GM06990 (cell line): ENCODE results near the gene PGC.

Experiments
- DNase-seq: peaks from one replicate; pipeline ENCODE4 v3.0.0-alpha.2; 2011; ENCODE audit not compliant: insufficient read length; ENCODE audit errors: extremely low read depth
- H3K27me3 ChIP-seq: replicated peaks from 2 replicates; pipeline ENCODE4 v1.6.0; 2011; ENCODE audit warnings: low read length; ENCODE audit not compliant: control insufficient read depth, insufficient read depth
- H3K36me3 ChIP-seq: 2 replicates; pipeline ENCODE4 v1.5.1; 2011; ENCODE audit warnings: low read length; ENCODE audit not compliant: control insufficient read depth, insufficient read depth
- H3K4me3 ChIP-seq: replicated peaks from 2 replicates; pipeline ENCODE4 v1.5.1; 2011; ENCODE audit warnings: low read depth, mild to moderate bottlenecking, control low read depth, low read length
- TF ChIP-seq, protein P1 (sequence below): IDR thresholded peaks from 2 replicates; pipeline ENCODE4 v1.5.1; 2011; ENCODE audit warnings: low read length, control low read depth, mild to moderate bottlenecking, inconsistent platforms; ENCODE audit not compliant: insufficient read depth, poor library complexity, severe bottlenecking

PGC gene

DNA sequence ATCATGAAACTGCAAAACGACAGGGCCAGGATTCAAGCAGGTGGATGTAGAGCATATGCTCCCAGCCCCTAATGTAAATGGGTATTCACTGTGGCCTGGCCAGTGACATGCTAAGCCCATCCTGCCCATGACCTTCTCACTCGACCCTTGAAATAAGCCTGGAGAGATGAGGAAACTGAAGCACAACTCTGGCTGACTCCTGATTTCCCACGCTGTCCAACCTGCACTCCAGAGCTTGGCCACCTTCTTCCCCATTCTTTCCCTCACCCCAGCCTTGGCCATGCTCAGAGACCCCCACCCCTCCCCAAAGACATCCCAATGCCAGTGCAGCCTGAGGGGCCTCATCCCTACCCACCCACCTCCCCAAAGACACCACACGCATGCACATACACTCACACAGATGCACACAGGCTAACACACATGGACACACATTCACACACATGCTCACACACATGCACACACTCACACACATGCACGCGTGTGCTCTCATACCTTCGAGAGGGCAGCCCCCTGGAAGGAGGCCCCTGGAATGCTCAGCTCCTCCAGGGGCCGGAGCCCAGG is 24.1 kb downstream of the PGC start:
- Histone ChIP-seq H3K4me3 (peak overlapping the region; percentile 76), H3K36me3 (peaks cover 2% of the 10 kb centered on the region; the same call in 1 of the 2 replicates), H3K27me3 (no peaks in the 10 kb centered on the region)
- no peak for DNase-seq
- TF ChIP-seq, protein P1, sequence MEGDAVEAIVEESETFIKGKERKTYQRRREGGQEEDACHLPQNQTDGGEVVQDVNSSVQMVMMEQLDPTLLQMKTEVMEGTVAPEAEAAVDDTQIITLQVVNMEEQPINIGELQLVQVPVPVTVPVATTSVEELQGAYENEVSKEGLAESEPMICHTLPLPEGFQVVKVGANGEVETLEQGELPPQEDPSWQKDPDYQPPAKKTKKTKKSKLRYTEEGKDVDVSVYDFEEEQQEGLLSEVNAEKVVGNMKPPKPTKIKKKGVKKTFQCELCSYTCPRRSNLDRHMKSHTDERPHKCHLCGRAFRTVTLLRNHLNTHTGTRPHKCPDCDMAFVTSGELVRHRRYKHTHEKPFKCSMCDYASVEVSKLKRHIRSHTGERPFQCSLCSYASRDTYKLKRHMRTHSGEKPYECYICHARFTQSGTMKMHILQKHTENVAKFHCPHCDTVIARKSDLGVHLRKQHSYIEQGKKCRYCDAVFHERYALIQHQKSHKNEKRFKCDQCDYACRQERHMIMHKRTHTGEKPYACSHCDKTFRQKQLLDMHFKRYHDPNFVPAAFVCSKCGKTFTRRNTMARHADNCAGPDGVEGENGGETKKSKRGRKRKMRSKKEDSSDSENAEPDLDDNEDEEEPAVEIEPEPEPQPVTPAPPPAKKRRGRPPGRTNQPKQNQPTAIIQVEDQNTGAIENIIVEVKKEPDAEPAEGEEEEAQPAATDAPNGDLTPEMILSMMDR: no peak

GRCh38 chr6:41721414-41721813 is 25.8 kb downstream of the PGC start:
- TF ChIP-seq, protein P1: no peak
- no peaks in the 10 kb centered on the region for H3K27me3 ChIP-seq
- no peak for DNase-seq
- H3K36me3 ChIP-seq: no peaks in the 10 kb centered on the region
- H3K4me3 ChIP-seq: peak overlapping the region; percentile 46

- H3K36me3 ChIP-seq: no peaks in the 10 kb centered on the region
- H3K27me3 ChIP-seq: no peaks in the 10 kb centered on the region
- peak overlapping the region; percentile 46 for H3K4me3 ChIP-seq
- no peak for DNase-seq
- TF ChIP-seq, protein P1: no peak
Measured at GRCh38 chr6:41720783-41721182, 26.4 kb downstream of the PGC start.

GRCh38 chr6:41720262-41720620 is 27.0 kb downstream of the PGC start:
- Histone ChIP-seq H3K4me3 (peak overlapping the region; percentile 46), H3K36me3 (no peaks in the 10 kb centered on the region), H3K27me3 (no peaks in the 10 kb centered on the region)
- DNase-seq: no peak
- TF ChIP-seq, protein P1: no peak

DNA sequence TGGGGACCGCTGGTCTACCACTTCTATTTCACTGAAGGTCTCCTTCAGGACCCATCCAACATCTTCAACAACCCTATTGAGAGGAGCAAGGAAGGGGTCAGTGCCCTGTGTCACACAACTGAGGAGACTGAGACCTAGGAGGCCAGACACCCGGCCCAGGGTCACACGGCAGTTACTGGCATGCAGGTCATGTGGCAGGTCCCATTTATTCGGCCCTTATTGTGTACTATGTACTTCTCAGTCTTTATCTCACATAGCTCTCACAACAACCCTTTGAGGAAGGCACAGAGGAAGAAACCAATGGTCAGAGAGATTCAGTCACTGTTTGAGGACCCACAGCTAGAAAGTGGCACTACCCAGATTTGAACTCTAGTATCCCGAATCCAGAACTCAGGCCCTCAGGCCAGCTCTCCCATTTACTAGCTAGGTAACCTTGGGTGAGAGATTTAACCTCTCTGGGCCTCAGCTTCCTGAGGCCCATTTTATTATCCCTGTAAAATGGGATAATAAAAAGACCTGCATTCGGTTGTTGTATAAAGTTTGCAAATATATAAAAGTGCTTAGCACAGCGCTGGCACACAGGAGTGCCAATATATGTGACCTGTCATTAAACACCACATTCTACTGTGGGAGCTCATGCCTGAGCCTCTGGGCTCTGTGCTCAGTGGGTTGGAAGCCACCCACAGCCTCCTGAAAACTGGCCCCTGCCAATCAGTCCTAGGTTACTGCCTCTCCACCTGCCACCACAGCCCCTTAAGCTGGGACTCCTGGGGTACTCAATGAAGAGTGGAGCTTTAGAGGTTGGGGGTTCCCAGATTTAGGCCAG is 27.5 kb downstream of the PGC start:
- TF ChIP-seq, protein P1: no peak
- peak overlapping the region; percentile 46 for H3K4me3 ChIP-seq
- DNase-seq: no peak
- no peaks in the 10 kb centered on the region for H3K27me3 ChIP-seq
- no peaks in the 10 kb centered on the region; the same call in 1 of the 2 replicates for H3K36me3 ChIP-seq

- TF ChIP-seq, protein P1: no peak
- Histone ChIP-seq H3K4me3 (no peak overlapping the region), H3K27me3 (no peaks in the 10 kb centered on the region), H3K36me3 (peaks cover 3% of the 10 kb centered on the region; the same call in 1 of the 2 replicates)
- no peak for DNase-seq
Measured at GRCh38 chr6:41718828-41719227, 28.4 kb downstream of the PGC start.
